Astrocyte (in vitro differentiated cells and primary cell): Measurements from ENCODE around the gene ALPK3.

Source experiments
- EZH2 ChIP-seq: IDR thresholded peaks from 2 replicates; pipeline ENCODE4 v1.6.1; 2012; ENCODE audit warnings: mild to moderate bottlenecking, low read length, inconsistent platforms; ENCODE audit not compliant: insufficient read depth
- TF ChIP-seq, protein P1 (sequence below): IDR thresholded peaks from 2 replicates; pipeline ENCODE4 v1.5.1; 2011; ENCODE audit warnings: low read depth, mild to moderate bottlenecking, inconsistent platforms, low read length, moderate library complexity; ENCODE audit not compliant: insufficient read depth

DNA sequence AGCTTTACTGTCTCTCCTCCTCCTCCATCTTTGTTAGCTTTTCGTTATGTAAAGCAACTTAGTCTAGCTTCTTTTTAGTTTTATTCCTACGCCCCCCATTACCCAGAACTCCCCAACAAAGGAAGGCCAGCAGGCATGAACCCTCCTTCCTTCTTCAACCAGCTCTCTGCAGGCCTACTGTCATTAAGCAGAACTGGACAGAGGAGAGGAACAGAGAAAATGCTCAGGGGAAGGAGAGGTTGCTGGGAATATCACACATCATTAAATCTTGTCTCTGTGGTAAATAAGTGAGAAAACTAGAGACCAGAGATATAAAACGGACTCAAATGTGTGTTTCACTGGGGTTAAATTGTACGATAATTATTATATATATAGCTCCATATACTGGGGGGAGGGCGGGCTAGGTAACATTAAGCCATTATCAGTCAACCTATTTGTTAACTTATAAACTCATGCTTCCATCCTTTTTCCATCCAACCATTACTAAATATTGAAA is 48.0 kb downstream of the ALPK3 start:
- TF ChIP-seq EZH2, result no peak
- TF ChIP-seq, protein P1, sequence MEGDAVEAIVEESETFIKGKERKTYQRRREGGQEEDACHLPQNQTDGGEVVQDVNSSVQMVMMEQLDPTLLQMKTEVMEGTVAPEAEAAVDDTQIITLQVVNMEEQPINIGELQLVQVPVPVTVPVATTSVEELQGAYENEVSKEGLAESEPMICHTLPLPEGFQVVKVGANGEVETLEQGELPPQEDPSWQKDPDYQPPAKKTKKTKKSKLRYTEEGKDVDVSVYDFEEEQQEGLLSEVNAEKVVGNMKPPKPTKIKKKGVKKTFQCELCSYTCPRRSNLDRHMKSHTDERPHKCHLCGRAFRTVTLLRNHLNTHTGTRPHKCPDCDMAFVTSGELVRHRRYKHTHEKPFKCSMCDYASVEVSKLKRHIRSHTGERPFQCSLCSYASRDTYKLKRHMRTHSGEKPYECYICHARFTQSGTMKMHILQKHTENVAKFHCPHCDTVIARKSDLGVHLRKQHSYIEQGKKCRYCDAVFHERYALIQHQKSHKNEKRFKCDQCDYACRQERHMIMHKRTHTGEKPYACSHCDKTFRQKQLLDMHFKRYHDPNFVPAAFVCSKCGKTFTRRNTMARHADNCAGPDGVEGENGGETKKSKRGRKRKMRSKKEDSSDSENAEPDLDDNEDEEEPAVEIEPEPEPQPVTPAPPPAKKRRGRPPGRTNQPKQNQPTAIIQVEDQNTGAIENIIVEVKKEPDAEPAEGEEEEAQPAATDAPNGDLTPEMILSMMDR, result no peak
